Bone marrow (tissue), 2 donors: ENCODE data around the gene TNIP2.
A peak's percentile ranks its signal among the peaks of the same experiment; 100 is the strongest.

Source experiments
- DNase-seq, 2 donors: peaks; one replicate each; lab custom pipeline; 2025; lab: John Stamatoyannopoulos, UW

The TNIP2 gene

GRCh38 chr4:2715426-2715825 is 40.7 kb downstream of the TNIP2 start:
- no peak for DNase-seq

- no peak for DNase-seq
These were observed 41.2 kb downstream of the TNIP2 start for GRCh38 chr4:2714918-2715317.

GRCh38 chr4:2714061-2714770 is 41.9 kb downstream of the TNIP2 start:
- peak in 1 of 2 donors; percentile 69 for DNase-seq

GRCh38 chr4:2713337-2713736 is 42.8 kb downstream of the TNIP2 start:
- no peak for DNase-seq

GRCh38 chr4:2712261-2712842 is 43.8 kb downstream of the TNIP2 start:
- no peak for DNase-seq

GRCh38 chr4:2702770-2703169 is 53.4 kb downstream of the TNIP2 start:
- DNase-seq, result no peak

- no peak for DNase-seq
These were observed 53.8 kb downstream of the TNIP2 start for GRCh38 chr4:2702361-2702760.

- no peak for DNase-seq
These were observed 56.1 kb downstream of the TNIP2 start for GRCh38 chr4:2700031-2700430.

- DNase-seq, result no peak
These were observed 56.6 kb downstream of the TNIP2 start for GRCh38 chr4:2699534-2699933.

- DNase-seq, result no peak
These were observed 57.1 kb downstream of the TNIP2 start for GRCh38 chr4:2698951-2699505.

GRCh38 chr4:2698504-2698903 is 57.6 kb downstream of the TNIP2 start:
- DNase-seq, result no peak

- DNase-seq, result no peak
These were observed 58.1 kb downstream of the TNIP2 start for GRCh38 chr4:2697995-2698414.

- DNase-seq, result no peak
These were observed 59.7 kb downstream of the TNIP2 start for GRCh38 chr4:2696423-2696822.

- no peak for DNase-seq
These were observed 60.6 kb downstream of the TNIP2 start for GRCh38 chr4:2695346-2696060.

- no peak for DNase-seq
These were observed 61.4 kb downstream of the TNIP2 start for GRCh38 chr4:2694691-2695090.

- no peak for DNase-seq
These were observed 64.1 kb downstream of the TNIP2 start for GRCh38 chr4:2691952-2692435.
